ENCODE data around the gene CCBE1. TPM values are rescaled to one million over a fixed set of nuclear protein-coding genes. Genes with fewer than 3 reads are reported as not detected.

The CCBE1 gene
- total RNA-seq, 4 donors from 2014 or later, result 1.5 to 10.9 (median 4.6) TPM

- Histone ChIP-seq H3K9me3 (no peaks in the 10 kb centered on the region), H3K4me3 (no peak overlapping the region), H3K27me3 (no peaks in the 10 kb centered on the region), H3K36me3 (no peaks in the 10 kb centered on the region), H3K27ac (no peak overlapping the region), H3K4me1 (no peaks in the 10 kb centered on the region)
- TF ChIP-seq CTCF (IDR thresholded peaks at IDR 0.05) (no peak), POLR2A (IDR thresholded peaks at IDR 0.05) (no peak)
- no peak for DNase-seq
- intact Hi-C loops (cut with DNase I; ENCODE audit: low total_unique reads), result no loop called here
Measured at GRCh38 chr18:59428018-59428417, 269.2 kb downstream of the CCBE1 start.

GRCh38 chr18:59426855-59427254 is 270.4 kb downstream of the CCBE1 start:
- TF ChIP-seq CTCF (IDR thresholded peaks at IDR 0.05), result no peak
- no peak for TF ChIP-seq POLR2A (IDR thresholded peaks at IDR 0.05)
- intact Hi-C loops (cut with DNase I; ENCODE audit: low total_unique reads), result no loop called here
- no peak for DNase-seq
- Histone ChIP-seq H3K4me1 (no peaks in the 10 kb centered on the region), H3K27me3 (no peaks in the 10 kb centered on the region), H3K4me3 (no peak overlapping the region), H3K36me3 (no peaks in the 10 kb centered on the region), H3K9me3 (no peaks in the 10 kb centered on the region), H3K27ac (no peak overlapping the region)

- no peaks in the 10 kb centered on the region for H3K36me3 ChIP-seq
- TF ChIP-seq CTCF (IDR thresholded peaks at IDR 0.05) (no peak), POLR2A (IDR thresholded peaks at IDR 0.05) (no peak)
- H3K4me1 ChIP-seq, result no peaks in the 10 kb centered on the region
- H3K4me3 ChIP-seq, result no peak overlapping the region
- no peak for DNase-seq
- no peak overlapping the region for H3K27ac ChIP-seq
- H3K27me3 ChIP-seq, result no peaks in the 10 kb centered on the region
- intact Hi-C loops (cut with DNase I; ENCODE audit: low total_unique reads), result no loop called here
- no peaks in the 10 kb centered on the region for H3K9me3 ChIP-seq
Measured at GRCh38 chr18:59423259-59423658, 274.0 kb downstream of the CCBE1 start.

- Histone ChIP-seq H3K4me1 (no peaks in the 10 kb centered on the region), H3K27me3 (no peaks in the 10 kb centered on the region), H3K27ac (peak overlapping the region; percentile 40 to 44), H3K36me3 (no peaks in the 10 kb centered on the region), H3K4me3 (no peak overlapping the region), H3K9me3 (no peaks in the 10 kb centered on the region)
- TF ChIP-seq POLR2A (IDR thresholded peaks at IDR 0.05), result no peak
- no peak for TF ChIP-seq CTCF (IDR thresholded peaks at IDR 0.05)
- peak in 1 of 2 donors; percentile 17 for DNase-seq
- intact Hi-C loops (cut with DNase I; ENCODE audit: low total_unique reads), result no loop called here
Measured at GRCh38 chr18:59420244-59420643, 277.0 kb downstream of the CCBE1 start.

- no peak for DNase-seq
- intact Hi-C loops (cut with DNase I; ENCODE audit: low total_unique reads), result no loop called here
- Histone ChIP-seq H3K4me3 (no peak overlapping the region), H3K9me3 (no peaks in the 10 kb centered on the region), H3K36me3 (no peaks in the 10 kb centered on the region), H3K27ac (peak overlapping the region in 1 of 2 donors; percentile 44), H3K27me3 (no peaks in the 10 kb centered on the region), H3K4me1 (no peaks in the 10 kb centered on the region)
- TF ChIP-seq CTCF (IDR thresholded peaks at IDR 0.05) (no peak), POLR2A (IDR thresholded peaks at IDR 0.05) (no peak)
Measured at GRCh38 chr18:59419386-59419785, 277.8 kb downstream of the CCBE1 start.

All from uterus (tissue), 4 donors.